GM19397 (cell line): Measurements from ENCODE around the gene DPH1.
A peak's percentile ranks its signal among the peaks of the same experiment; 100 is the strongest.

Source experiments
- ATAC-seq: cut with Tn5 transposase; IDR thresholded peaks from one replicate; pipeline ENCODE4 v1.9.1; 2021; ENCODE audit warnings: mild to moderate bottlenecking, moderate library complexity; ENCODE audit not compliant: unreplicated experiment

The DPH1 gene

DNA sequence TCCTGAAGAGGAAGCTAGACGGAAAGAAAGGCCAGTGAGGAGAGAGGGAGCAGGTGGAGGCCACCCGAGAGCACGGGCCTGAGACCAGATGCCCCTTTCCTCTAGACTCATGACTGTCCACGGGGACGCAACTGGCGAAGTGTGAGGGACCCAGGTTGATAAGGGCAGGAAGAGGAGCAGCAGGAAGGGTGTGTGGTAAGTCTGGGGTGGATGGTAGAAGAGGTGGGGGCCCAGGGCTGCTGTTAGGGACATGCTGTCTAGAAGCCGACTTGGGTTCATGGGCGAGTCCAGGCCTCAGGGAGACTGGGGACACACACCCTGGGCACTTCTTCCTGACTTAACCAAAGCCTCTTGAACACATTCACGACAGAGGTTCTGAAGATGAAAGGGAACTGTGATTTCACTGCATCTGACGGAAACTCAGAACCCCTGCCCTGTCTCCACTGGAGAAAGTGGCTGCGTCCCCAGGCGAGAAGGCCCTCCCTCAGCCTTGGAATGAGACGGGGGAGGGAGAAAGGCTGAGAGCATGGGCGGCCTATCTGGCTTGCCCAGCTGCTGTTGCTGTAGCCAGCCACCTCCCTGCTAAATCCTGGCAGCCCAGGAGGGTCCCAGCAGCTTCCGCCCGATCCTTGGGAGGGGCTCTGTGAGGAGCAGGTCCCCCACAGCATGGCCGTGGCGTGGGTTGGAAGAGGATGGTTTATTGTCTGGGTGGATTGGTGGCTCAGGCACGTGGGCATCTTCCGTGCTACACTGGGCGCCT, 30.9 kb downstream of the DPH1 start:
- no peak for ATAC-seq

DNA sequence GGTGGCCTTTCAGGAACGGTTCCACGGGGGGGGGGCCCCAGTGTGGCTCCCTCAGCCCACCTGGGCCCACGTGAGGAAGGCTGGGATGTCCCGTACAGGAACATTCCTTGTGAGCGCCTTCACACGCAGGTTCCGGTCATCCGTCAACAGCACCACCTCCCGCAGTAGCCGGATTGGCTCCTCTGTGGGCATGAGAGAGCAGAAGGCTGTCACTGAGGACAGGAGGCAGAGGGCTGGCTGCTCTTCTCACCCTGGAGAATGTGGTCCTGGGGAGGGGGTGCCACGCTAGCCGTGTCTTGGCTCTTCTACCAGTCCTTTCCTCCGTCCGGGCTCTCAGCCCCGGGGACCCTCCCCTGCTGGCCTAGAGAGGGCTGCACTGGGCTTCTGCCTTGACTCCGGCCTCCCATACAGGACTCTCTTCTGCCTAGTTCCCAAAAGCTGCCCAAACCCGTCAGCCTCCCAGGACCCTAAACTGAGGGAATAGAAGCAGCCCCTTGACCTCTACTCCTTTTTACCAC, 31.5 kb downstream of the DPH1 start:
- no peak for ATAC-seq

DNA sequence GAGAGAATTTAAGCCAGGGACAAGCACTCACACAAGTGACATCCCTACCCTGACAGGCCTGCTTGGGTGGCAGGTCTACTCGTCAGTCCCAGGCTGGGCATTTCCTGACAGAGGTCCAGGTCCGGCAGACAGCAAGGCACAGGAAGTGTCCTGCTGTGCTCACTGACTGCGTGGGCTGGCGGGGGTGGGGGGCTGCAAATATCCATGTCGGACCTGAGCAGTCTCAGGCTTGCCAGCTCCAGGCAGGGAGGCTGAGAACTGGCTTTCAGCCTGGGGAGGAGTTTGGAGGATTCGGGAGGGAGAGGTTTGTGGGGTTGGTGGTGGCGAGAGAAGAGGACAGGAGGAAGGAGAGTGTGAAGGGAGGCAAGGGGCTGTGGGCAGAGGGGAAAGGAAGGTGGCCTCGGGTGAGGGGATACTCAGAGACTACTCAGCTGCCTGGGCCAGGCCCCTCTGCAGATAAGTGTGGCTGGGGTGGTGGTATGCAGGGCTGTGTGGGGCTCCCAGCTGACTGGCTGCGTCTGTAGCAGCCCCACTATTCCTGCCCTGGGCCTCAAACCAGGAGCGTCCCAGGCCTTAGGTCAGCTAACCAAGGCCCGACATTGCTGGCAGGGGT, 32.7 kb downstream of the DPH1 start:
- no peak for ATAC-seq

DNA sequence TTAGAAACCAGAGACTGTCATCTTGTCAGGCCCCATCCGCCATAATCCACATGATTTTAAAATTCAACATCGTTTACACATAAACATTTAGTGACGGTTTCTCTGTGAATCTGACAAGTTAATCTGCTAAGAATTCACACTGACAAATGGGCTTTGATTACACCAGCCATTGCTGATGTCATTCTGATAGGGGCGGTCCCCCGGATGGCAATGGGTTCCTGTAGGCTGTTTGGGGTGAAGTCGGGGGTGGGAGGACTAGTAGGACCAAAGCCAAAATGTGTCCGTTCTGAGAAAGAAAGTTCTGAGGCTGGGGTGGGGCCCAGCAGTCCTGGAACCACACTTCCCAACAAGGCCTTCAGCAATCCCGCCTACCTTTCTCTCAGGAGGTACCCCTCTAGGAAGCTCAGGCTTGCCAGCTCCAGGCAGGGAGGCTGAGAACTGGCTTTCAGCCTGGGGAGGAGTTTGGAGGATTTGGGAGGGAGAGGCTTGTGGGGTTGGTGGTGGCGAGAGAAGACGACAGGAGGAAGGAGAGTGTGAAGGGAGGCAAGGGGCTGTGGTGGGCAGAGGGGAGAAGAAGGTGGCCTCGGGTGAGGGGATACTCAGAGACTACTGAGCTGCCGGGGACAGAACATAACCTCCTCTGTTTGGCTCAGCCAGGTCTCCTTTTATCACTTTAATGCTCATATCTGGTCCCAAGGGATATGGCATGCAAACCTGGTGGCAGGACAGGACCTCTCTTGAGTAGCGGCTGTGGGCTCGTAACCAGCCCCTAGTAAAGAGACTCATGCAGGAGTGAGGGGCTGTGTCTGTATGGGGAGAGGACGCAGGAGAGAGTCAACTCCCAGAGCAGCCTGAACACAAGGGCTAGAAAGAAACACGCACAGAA, 33.6 kb downstream of the DPH1 start:
- ATAC-seq: no peak

DNA sequence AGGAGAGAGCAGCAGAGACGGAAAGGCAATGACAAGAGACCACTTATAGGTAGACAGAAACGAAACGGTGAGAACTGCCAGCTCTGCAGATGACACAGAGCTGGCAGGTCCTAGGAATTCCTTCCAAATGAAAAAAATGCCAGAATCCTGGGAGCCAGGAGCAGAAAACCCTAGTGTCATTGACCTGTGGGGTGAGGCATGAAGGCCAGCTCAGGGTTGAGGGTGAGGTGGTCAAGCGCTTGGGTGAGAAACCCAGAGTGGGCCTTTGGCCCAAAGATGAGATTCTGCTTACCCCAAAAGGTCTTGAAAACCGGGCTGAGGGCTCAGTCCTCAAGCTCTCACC, 34.2 kb downstream of the DPH1 start:
- no peak for ATAC-seq

DNA sequence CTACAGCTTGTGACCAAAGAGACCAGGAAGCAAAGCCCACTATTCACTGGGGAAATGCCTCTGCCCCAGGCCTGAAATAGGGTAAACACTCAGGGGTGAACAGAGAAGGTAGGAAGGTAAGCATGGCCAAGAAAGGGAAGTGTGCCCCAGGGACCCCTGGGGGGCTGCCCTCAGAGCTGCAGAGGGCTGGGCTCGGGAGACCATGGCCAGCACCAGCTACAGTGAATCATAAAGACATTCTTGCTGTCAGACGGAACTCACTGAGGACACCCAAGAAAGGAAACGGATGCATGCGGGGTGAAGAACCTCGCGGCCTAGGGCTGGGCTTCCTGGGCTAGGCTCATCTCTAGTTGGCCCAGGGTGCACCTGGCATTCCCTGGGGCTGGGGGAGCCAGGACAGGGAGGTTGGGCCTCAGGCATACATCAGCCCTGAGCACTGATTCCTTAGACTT, 34.6 kb downstream of the DPH1 start:
- no peak for ATAC-seq

DNA sequence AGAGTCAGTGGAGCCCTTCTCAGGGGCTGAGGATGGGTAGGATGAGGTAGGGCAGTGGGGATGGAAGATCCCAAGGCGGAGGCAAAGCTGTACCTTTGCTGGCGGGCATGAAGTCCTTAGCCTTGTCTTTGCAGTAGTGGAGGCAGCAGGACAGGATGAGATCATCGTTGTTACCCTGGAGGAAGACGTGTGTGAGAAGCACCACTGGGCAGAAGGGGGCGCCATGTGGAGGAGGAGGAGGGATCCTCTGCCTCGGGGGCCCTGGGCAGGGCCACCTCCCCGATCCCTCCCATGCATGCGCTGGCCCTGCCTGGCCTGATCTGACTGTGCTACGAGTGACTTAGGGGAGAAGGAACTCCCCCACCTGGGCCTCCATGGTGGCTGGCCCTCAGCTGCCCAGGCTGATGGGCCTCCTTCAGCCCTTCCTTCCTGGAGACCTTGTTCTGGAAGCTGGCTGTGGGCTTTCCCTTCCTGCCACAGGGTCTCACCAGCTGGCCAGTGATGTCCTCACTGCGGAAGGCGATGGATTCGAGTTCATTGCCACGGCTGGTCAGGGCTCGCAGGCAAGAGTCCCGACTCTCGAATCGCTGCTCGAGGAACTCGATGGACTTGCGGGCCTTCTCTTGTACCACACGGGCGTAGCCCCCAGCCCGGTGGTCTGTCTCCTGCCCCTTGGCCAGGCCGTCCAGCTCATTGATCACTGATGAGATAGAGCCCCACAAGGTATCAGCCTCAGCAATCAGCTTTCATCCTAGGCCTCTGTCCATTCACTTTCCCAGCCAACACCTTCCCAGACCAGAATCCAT, 35.2 kb downstream of the DPH1 start:
- ATAC-seq: no peak

DNA sequence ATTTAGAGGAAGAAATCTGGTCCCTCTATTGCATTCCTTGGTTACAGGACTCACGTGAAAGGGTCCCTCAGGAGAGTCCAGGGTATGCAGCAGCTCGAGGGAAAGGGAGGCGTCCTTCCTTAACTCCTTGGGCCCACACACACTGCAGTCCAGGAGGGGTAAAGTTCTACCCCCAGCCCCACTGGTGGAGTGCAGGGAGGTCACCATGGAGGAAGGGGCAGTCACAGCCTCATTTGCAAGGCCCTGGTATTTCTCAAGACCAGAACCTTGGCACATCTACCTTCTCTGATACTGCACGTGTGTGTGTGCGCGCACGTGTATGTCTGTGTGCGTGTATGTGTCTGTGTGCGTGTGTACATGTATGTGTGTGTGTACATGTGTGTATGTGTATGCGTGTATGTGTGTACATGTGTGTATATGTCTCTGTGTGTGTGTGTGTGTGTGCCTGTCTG, 36.0 kb downstream of the DPH1 start:
- no peak for ATAC-seq

DNA sequence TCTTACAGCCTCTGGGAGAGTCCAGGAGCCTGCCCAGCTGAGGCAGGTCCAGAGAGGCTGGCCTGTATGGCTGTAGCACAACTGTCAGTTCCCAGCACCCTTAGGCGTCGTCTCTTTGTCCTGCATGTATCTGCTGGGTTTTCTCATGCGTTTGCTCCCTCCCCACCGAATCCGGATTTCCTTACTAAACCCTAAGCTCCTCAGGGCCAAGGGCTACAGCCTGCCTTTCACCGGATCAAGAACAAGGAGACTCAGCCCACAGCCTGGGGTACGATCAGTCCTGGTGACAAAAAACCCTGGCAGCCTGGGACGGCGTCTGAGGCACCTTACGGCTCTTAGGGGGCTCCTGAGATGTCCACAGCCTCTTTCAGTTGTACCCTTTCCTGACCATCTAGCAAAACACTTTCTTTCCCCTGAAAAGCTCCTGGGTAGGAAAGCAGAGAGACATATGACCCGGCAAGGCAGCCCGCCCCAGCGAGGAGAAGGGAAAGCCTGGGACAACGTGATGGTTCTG, 37.2 kb downstream of the DPH1 start:
- ATAC-seq: no peak

DNA sequence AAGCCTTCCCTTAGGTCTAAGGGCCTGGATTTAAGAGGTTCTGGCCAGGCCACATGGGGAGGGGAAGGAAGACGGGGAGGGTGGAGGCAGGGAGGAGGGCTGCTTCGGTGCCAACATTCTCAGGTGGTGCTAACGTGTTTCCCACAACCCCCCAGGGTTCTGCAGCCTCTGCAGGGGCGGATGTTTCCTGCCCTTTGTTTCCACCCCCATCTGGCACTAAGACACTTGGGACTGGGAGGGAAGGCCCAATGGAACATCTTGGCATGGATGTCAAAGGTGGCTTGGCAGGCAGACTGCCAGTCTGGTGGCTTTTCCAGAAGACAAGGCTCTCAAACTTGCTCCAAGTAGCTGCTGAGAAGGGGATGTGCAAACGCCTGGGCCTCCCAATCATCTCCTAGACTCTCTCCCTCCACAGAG, 37.7 kb downstream of the DPH1 start:
- no peak for ATAC-seq

DNA sequence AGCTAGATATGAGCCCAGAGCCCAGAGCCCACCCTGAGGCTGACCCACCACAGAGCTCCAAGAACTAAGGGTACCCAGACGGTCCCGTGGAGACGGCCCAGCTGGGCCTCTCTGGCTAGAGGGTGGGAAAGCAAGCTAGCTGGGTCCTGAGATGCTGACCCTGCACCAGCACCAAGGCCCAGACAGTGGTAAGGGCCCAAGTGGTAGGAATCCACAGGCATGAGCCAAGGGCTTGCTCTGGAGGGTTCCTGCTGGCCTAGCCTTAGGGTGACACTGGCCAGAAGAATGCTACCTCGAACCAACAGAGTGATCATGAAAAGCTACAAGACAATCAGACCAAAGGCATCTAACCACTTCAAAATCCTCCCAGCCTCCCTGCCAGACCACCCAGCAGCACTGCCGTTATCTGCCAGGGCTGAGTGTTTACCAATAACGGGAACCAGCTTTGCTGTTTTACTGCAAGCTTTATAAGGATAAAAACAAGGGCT, 38.1 kb downstream of the DPH1 start:
- no peak for ATAC-seq

DNA sequence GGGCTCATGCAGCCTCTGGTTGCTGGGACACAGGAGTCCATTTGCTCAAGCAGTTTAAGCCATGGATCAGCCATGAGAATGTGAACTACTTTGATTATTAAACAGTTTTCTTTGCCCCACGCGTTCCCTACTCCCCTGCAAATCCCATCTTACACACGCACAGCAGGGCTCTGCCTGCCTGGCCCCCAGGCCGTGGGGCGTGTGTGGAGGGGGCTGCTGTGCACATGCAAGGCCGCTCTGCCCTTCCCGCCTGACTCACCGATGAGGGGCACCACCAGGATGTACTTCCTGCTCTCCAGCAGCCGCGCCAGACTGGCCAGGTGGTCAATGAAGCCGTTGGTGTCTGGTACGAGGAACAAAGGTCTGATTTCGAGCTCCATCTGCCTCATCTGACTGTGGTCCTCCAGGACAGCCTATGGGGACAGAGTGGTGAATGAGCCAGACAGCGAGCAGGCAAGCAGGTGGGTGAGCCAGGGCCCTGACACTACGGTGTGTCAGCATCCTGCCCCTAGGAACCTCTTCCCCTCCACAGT, 38.6 kb downstream of the DPH1 start:
- ATAC-seq: no peak

DNA sequence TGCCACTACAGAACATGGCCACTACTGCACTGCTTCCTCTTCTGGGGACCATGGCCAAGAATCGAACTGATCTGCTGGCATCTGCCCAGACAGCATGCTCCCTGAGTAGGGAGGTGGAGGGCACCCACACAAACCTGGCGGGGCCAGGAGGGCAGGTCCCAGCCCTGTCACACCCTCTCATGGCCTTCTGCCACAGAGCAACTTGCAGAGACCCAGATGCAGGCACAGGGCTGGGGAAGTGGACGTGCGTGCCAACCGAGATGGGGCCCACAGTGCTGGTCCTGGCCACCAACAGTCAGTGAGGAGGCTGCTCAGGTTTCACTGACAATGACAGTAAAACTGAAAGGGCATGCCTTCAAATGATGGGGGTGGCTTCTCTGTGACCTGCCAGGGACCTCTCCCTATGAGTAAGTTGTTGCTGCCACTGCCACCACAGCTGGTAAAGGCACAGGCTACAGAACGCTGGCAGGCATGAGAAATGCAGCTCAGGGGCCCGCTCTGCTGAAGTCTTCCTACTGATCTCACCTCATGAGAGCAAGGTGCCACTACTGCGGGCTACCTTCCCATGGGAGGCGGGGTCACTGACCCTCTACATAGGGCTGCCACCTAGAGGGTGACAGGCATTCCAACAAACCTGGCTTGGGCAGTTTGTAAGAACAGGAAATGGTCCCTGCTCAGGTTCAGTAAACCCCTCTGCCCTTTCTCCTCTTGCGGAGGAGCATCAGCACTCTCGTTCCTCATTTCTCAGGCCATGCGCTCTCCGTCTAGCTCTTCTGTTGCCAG, 40.5 kb downstream of the DPH1 start:
- peak; percentile 72 for ATAC-seq

DNA sequence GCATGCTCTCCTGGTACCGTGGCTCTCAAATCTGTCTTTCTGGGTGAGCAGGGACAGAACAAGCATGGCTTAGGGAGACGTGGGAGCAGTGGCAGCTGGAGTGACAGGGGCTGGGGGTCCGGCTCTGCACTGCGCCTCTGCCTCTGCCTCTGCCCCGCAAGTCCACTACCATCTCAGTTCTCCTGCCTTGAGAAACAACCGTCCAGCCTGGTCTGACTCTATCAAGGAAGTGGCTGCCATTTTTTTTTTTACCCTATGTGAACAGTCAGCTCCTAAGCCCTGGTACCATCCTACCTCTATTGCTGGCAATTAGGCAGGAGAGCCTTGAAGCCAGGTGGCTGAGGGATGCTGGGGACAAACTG, 41.1 kb downstream of the DPH1 start:
- ATAC-seq: no peak

DNA sequence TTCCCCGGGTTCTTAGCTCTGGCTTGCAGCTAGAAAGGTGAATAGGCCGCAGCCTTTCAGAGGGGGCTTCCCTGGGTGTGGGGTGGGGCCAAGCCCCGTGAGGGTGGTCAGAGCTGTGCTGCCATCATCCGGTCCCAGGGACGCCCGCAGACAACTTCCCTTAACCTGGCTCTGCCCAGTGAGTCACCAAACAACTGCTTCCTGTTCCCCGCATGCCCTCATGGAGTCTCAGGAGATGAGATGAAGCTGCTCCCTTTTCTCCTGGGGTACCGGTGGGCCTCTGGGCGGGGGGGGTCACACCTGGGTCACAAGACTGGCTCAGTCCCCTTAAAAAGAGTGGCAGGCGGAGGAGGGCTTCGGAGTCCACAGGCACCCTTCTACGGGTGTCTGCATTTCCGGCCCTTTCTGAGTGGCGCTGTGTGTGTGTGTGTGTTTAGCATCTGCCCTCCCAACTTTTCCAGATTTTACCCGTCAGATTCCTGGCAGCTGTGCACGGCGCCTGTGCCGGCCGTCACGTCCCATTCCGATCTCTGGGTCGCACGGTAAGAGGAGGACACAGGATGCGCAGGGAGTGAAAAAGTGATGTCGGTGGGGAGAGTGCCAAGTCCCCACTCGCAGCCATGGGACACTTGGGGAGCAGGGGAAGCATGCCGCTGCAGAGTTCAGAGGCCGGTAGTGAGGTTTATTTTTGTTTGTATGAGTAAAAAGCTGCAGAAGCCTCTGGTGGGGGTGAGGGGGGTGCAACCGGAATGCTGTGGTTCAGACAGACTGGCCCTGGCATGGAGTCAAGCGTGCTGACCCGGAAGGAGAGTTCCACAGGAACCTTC, 41.7 kb downstream of the DPH1 start:
- ATAC-seq: no peak

DNA sequence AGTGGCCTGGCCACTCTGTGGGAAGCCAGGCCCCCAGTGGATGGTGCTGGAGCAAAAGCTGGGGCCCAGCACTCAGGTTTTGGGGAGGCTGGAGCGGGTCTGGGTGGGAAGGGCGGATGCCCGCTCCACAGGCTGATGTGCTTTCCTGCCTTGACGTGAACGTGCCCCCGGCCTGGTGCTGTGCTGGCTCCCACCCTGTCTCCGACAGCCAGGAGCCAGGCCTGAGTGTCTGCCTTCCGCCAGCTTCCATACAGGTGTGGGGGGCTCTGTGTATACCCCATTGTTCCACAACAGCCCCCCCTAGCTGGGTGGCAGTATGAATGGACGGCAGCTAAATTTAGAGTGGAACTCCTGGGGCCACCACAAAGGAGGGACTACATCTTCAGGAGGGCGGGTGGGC, 45.0 kb downstream of the DPH1 start:
- ATAC-seq: no peak

DNA sequence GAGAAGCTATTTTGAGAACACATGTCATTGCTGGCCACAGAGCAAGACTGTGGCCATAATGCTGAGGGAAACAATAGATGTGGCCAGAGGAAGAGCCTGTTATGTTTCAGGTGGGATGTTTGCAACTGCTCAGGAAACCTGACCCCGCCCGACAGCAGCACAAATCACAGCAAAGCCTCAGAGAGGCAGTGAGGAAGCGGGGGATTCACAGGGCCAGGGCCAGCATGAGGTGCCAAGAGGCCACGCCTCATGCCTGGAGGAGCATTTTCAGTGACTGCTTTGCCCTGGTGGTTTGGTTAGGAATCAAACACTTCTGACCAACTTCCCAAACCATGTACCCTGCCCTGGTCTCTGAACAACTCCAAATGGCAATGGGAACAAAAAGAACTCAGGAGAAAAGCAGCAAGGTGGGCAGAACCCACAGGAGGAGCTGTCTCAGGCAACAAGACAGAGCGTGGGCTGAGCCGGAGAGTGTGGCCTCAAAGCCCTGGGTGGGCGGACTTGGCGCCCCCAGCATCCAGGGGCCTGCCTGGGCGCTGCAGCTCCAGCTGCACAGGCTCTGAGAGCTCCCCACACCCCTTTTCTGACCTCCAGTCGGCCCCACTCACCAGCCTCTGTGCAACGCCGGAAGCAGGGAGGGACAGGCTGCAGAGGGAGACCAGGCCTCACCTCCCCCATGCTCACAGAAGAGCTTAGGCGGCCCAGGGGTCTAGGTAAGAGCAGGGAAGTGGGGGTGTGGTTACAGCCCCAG, 45.6 kb downstream of the DPH1 start:
- no peak for ATAC-seq
